ENCODE measurements around the gene TUBE1. TPM values are rescaled to one million over a fixed set of nuclear protein-coding genes. Genes with fewer than 3 reads are reported as not detected.

Gene TUBE1
- polyA plus RNA-seq, 2 of the 4 experiments (the other 2 are of a cell fraction): 6.8 to 32.5 TPM

DNA sequence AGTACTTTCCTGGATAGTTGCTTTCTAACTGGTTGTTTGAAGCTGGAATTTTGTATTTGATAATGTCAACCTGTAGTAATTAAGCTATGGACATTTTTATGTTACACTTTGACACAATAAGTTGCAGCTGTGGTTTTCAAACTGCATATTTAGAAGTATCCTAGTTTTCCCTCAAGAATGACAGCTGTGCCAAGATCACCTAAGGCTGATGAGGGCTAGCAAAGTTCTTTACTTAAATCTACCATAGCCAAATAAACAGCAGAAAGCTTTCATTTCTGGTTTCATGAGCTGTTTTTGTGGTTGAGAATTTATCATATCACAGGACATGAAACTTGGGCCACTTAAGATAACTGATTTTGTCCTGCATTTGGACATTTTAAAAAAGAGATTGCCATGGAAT lies 30.8 kb upstream of the TUBE1 start:
- no peak for FAIRE-seq
- H3K9me3 ChIP-seq: no peaks in the 10 kb centered on the region
- ChIA-PET POLR2A (no interaction called here), CTCF (no interaction called here)
- ATAC-seq: no peak
- H3K27ac ChIP-seq: no peak overlapping the region
- H3K4me2 ChIP-seq: no peak overlapping the region
- no peak for DNase-seq (ENCODE audit: low read depth in 1 of 2, low spot score in 1 of 2)
- no peak overlapping the region for H3K4me3 ChIP-seq
- H3K4me1 ChIP-seq: no peaks in the 10 kb centered on the region
- TF ChIP-seq MYC (IDR thresholded peaks at IDR 0.05; ENCODE audit: borderline replicate concordance, low read length): no peak
- no peak for TF ChIP-seq FOXS1 (CRISPR knock-in tag; IDR thresholded peaks at IDR 0.05)
- TF ChIP-seq, protein P1, sequence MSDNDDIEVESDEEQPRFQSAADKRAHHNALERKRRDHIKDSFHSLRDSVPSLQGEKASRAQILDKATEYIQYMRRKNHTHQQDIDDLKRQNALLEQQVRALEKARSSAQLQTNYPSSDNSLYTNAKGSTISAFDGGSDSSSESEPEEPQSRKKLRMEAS (IDR thresholded peaks at IDR 0.05): no peak
- no peak for TF ChIP-seq HEYL (CRISPR knock-in tag; IDR thresholded peaks at IDR 0.05)
- no peak for TF ChIP-seq ZSCAN20 (CRISPR knock-in tag; IDR thresholded peaks at IDR 0.05)
- TF ChIP-seq, protein P2, sequence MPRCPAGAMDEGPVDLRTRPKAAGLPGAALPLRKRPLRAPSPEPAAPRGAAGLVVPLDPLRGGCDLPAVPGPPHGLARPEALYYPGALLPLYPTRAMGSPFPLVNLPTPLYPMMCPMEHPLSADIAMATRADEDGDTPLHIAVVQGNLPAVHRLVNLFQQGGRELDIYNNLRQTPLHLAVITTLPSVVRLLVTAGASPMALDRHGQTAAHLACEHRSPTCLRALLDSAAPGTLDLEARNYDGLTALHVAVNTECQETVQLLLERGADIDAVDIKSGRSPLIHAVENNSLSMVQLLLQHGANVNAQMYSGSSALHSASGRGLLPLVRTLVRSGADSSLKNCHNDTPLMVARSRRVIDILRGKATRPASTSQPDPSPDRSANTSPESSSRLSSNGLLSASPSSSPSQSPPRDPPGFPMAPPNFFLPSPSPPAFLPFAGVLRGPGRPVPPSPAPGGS (IDR thresholded peaks at IDR 0.05): no peak
- no peak for TF ChIP-seq RARB (CRISPR knock-in tag; IDR thresholded peaks at IDR 0.05)
- TF ChIP-seq POLR2A (IDR thresholded peaks at IDR 0.05; ENCODE audit: low read length): no peak
- no peak for TF ChIP-seq HES2 (IDR thresholded peaks at IDR 0.05)
- TF ChIP-seq REST (IDR thresholded peaks at IDR 0.05): no peak
- no peak for TF ChIP-seq HDAC2 (IDR thresholded peaks at IDR 0.05)
- TF ChIP-seq HOXB5 (CRISPR knock-in tag; IDR thresholded peaks at IDR 0.05): no peak

GRCh38 chr6:112117554-112117953 lies 30.3 kb upstream of the TUBE1 start:
- CTCF ChIA-PET: no interaction called here
- Histone ChIP-seq H3K27ac (no peak overlapping the region), H3K4me2 (no peak overlapping the region), H3K9me3 (no peaks in the 10 kb centered on the region), H3K4me3 (no peak overlapping the region), H3K4me1 (no peaks in the 10 kb centered on the region)
- ATAC-seq (no peak), FAIRE-seq (no peak), DNase-seq (ENCODE audit: low read depth in 1 of 2, low spot score in 1 of 2) (peak in 1 of 2 experiments; percentile 5)
- POLR2A ChIA-PET: no interaction called here
- 8% methylated on average over 1 of the region's 1 CpG for WGBS (ENCODE audit: missing lambda C conversion rate)
- TF ChIP-seq SREBF2 (IDR thresholded peaks at IDR 0.05) (no peak), FOSL2 (IDR thresholded peaks at IDR 0.05) (no peak), FOSL2 (CRISPR knock-in tag; IDR thresholded peaks at IDR 0.05) (peak; percentile 24; the same call in 1 of the 2 replicates)

DNA sequence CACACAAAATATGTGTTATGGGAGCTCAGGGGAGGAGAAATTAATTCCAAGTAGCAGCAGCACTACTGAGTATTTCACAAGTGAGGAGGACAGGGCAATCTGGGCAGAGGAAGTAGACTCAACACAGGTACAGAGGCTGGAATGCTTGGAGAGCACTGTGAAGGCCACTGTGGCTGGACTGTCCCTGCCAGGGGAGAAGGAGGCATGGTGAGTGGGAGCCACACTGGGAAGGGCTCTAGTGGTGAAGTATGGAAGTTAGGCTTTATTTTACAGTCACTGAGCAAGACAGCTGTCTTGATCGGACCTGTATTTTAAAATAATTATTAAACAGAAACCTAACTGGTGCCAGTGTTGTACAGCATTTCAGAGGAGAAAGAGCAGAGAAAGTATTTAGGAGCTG lies 28.9 kb upstream of the TUBE1 start:
- H3K4me3 ChIP-seq: no peak overlapping the region
- WGBS (ENCODE audit: missing lambda C conversion rate): 73% methylated on average over 1 of the region's 1 CpG
- FAIRE-seq: no peak
- no peak for DNase-seq (ENCODE audit: low read depth in 1 of 2, low spot score in 1 of 2)
- H3K27ac ChIP-seq: no peak overlapping the region
- no peaks in the 10 kb centered on the region for H3K9me3 ChIP-seq
- peak; percentile 76 to 78; a peak in 5 of 6 replicates for ATAC-seq
- TF ChIP-seq RNF2 (IDR thresholded peaks at IDR 0.05; ENCODE audit: borderline replicate concordance, low read depth) (no peak), RAD21 (conservative IDR thresholded peaks at IDR 0.05 in 1 of 2, IDR thresholded peaks at IDR 0.05 in 1 of 2) (no peak), ZSCAN20 (CRISPR knock-in tag; IDR thresholded peaks at IDR 0.05) (no peak), NR3C1 (IDR thresholded peaks at IDR 0.05) (no peak), POLR2AphosphoS2 (conservative IDR thresholded peaks at IDR 0.05; ENCODE audit: low read length) (no peak), HDAC2 (IDR thresholded peaks at IDR 0.05) (no peak), ZNF302 (CRISPR knock-in tag; IDR thresholded peaks at IDR 0.05) (no peak), MAFK (IDR thresholded peaks at IDR 0.05; ENCODE audit: partially characterized antibody) (no peak), RARB (CRISPR knock-in tag; IDR thresholded peaks at IDR 0.05) (no peak), RFX5 (IDR thresholded peaks at IDR 0.05) (no peak), RCOR1 (IDR thresholded peaks at IDR 0.05; ENCODE audit: low read depth, low read length) (no peak), ESRRA (IDR thresholded peaks at IDR 0.05; ENCODE audit: borderline replicate concordance, low read length) (no peak)
- TF ChIP-seq, protein P1 (IDR thresholded peaks at IDR 0.05): no peak
- TF ChIP-seq, protein P3, sequence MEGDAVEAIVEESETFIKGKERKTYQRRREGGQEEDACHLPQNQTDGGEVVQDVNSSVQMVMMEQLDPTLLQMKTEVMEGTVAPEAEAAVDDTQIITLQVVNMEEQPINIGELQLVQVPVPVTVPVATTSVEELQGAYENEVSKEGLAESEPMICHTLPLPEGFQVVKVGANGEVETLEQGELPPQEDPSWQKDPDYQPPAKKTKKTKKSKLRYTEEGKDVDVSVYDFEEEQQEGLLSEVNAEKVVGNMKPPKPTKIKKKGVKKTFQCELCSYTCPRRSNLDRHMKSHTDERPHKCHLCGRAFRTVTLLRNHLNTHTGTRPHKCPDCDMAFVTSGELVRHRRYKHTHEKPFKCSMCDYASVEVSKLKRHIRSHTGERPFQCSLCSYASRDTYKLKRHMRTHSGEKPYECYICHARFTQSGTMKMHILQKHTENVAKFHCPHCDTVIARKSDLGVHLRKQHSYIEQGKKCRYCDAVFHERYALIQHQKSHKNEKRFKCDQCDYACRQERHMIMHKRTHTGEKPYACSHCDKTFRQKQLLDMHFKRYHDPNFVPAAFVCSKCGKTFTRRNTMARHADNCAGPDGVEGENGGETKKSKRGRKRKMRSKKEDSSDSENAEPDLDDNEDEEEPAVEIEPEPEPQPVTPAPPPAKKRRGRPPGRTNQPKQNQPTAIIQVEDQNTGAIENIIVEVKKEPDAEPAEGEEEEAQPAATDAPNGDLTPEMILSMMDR (IDR thresholded peaks at IDR 0.05): no peak
- ChIA-PET CTCF (no interaction called here), POLR2A (no interaction called here)
- no peak overlapping the region for H3K4me2 ChIP-seq
- no peaks in the 10 kb centered on the region for H3K4me1 ChIP-seq
